Colonic mucosa (tissue), 4 donors: ENCODE measurements around the gene GPR26. TPM values are rescaled to one million over a fixed set of nuclear protein-coding genes. Genes with fewer than 3 reads are reported as not detected.

ENCODE experiments used
- DNase-seq: peaks from one replicate; pipeline ENCODE4 v3.0.0-alpha.2; 2020
- H3K27ac ChIP-seq: fragments of 200-600 bp; one replicate; pipeline ENCODE4 v1.8.0; 2021
- H3K27me3 ChIP-seq: fragments of 200-600 bp; one replicate; pipeline ENCODE4 v1.8.0; 2021
- H3K36me3 ChIP-seq: fragments of 200-600 bp; one replicate; pipeline ENCODE4 v1.8.0; 2021
- H3K4me1 ChIP-seq: fragments of 200-600 bp; one replicate; pipeline ENCODE4 v1.8.0; 2021; ENCODE audit warnings: mild to moderate bottlenecking
- H3K4me3 ChIP-seq: fragments of 200-600 bp; one replicate; pipeline ENCODE4 v1.8.0; 2021
- H3K9ac ChIP-seq, 2 donors: one replicate each; pipeline ENCODE4 v1.7.0; 2013; ENCODE audit warnings: control low read depth in 2 of 2, low read depth in 2 of 2, low read length in 2 of 2
- H3K9me3 ChIP-seq: fragments of 200-600 bp; one replicate; pipeline ENCODE4 v1.8.0; 2021
- intact Hi-C: fragments of 100-400 bp; cut with DNase I; formaldehyde crosslinking; loops from one replicate; pipeline ENCODE4 v1.14.1; 2022
- total RNA-seq, 2 donors: library from RNA; stranded (reverse); fragmentation: NEBNext Ultra II Directional in 1 of 2; extraction: Animal tissue kit (Norgen Biotek cat#: 25700) in 1 of 2; gene quantifications; one replicate each; pipeline ENCODE4 v1.2.1, GENCODE V29; 2021
- TF ChIP-seq, protein P1 (sequence below): fragments of 200-600 bp; IDR thresholded peaks from one replicate; pipeline ENCODE4 v1.8.0; 2022; ENCODE audit warnings: antibody characterized with exemption, mild to moderate bottlenecking
- donor health status: healthy.
- donor health status: DM: no; HTN: no; CAD: no.
- donor health status: DM: no; HTN: no; CAD: no.

The GPR26 gene
- total RNA-seq, 2 donors from 2014 or later, result not detected

DNA sequence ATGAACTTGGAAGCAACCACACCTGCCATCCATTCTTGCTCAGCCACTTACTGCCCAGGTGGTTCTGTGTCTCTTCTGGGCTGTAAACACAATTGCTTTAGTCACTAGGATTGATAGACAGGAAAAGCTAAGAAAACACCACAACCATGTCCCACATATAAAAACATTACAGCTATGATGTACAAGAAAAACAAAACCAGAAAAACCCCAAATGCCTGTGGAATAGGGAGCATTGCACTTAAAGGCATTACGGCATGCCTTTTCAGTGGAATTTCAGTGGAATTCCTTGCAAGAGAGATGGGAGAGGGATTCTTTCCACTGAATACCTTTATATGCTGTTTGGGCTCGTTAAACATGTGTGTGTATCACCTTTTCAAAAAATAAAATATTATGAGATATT, 44.2 kb upstream of the GPR26 start:
- intact Hi-C loops, result no loop called here
- Histone ChIP-seq H3K4me1 (no peaks in the 10 kb centered on the region), H3K36me3 (no peaks in the 10 kb centered on the region), H3K9ac (no peak overlapping the region), H3K9me3 (no peaks in the 10 kb centered on the region), H3K27ac (no peak overlapping the region), H3K4me3 (no peak overlapping the region), H3K27me3 (no peaks in the 10 kb centered on the region)
- no peak for DNase-seq
- TF ChIP-seq, protein P1, sequence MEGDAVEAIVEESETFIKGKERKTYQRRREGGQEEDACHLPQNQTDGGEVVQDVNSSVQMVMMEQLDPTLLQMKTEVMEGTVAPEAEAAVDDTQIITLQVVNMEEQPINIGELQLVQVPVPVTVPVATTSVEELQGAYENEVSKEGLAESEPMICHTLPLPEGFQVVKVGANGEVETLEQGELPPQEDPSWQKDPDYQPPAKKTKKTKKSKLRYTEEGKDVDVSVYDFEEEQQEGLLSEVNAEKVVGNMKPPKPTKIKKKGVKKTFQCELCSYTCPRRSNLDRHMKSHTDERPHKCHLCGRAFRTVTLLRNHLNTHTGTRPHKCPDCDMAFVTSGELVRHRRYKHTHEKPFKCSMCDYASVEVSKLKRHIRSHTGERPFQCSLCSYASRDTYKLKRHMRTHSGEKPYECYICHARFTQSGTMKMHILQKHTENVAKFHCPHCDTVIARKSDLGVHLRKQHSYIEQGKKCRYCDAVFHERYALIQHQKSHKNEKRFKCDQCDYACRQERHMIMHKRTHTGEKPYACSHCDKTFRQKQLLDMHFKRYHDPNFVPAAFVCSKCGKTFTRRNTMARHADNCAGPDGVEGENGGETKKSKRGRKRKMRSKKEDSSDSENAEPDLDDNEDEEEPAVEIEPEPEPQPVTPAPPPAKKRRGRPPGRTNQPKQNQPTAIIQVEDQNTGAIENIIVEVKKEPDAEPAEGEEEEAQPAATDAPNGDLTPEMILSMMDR, result no peak

DNA sequence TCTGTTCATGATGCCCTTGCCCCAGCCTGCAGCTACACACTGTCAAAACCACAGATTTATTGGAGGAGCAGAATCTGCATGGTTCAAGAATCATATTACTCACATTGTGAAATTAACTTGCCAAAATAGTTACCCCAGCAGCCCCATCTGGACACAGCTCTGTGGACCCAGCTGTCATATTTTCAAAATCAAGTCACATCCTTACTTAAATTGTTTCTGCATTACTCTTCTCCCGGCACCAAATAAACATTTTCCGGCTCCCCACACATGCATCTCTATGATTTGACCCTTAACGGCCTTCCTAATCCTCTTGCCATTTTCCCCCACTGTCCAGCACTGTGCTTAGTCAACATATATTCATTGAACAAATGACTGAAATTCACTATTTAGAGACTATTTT, 43.8 kb upstream of the GPR26 start:
- Histone ChIP-seq H3K27ac (no peak overlapping the region), H3K4me3 (no peak overlapping the region), H3K27me3 (no peaks in the 10 kb centered on the region), H3K4me1 (no peaks in the 10 kb centered on the region), H3K9me3 (no peaks in the 10 kb centered on the region), H3K36me3 (no peaks in the 10 kb centered on the region), H3K9ac (no peak overlapping the region)
- intact Hi-C loops, result no loop called here
- no peak for DNase-seq
- TF ChIP-seq, protein P1, result no peak

DNA sequence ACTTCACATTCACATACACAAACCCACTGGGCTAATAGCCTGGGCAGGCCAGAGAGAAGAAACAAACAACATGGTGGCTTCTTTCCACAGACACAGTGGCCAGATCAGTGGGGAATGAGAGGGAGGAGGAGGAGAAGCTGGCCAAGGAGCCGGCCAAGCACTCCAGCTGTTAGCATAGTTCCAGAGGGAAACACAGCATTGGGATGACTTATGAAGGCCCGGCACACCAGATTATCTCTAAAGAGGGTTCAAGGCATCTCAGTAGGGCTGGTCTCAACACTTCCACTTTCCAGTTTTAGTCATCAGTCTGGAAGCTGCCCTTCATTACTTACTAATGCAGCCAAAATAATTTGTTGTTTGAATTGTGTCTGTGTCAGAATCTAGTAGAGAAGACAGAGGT, 42.1 kb upstream of the GPR26 start:
- TF ChIP-seq, protein P1, result no peak
- H3K9me3 ChIP-seq, result no peaks in the 10 kb centered on the region
- H3K36me3 ChIP-seq, result no peaks in the 10 kb centered on the region
- intact Hi-C loops, result no loop called here
- H3K9ac ChIP-seq, result no peak overlapping the region
- no peak overlapping the region for H3K27ac ChIP-seq
- H3K27me3 ChIP-seq, result no peaks in the 10 kb centered on the region
- no peak for DNase-seq
- H3K4me1 ChIP-seq, result no peaks in the 10 kb centered on the region
- H3K4me3 ChIP-seq, result no peak overlapping the region

DNA sequence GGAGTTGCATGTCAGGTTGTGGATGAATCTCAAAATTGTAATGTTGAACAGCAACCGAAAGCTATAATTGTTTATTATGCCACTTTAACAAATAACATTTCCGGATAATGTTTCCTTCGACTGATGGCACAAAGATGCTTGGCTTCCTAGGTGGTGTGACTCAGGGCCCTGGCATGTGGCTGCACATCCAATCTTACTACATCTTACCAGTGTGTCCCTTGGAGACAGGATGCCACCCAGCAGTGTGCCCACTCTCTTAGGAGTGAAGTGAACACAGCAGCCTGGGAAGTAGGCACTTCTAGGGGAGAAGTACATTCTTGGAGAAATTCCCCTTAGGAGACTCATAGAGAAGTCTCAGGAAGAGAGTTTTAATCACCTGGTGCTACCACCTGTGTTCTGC, 33.0 kb upstream of the GPR26 start:
- Histone ChIP-seq H3K36me3 (no peaks in the 10 kb centered on the region), H3K27ac (no peak overlapping the region), H3K27me3 (no peaks in the 10 kb centered on the region), H3K4me3 (no peak overlapping the region), H3K4me1 (no peaks in the 10 kb centered on the region), H3K9me3 (no peaks in the 10 kb centered on the region), H3K9ac (no peak overlapping the region)
- TF ChIP-seq, protein P1, result no peak
- intact Hi-C loops, result no loop called here
- no peak for DNase-seq

DNA sequence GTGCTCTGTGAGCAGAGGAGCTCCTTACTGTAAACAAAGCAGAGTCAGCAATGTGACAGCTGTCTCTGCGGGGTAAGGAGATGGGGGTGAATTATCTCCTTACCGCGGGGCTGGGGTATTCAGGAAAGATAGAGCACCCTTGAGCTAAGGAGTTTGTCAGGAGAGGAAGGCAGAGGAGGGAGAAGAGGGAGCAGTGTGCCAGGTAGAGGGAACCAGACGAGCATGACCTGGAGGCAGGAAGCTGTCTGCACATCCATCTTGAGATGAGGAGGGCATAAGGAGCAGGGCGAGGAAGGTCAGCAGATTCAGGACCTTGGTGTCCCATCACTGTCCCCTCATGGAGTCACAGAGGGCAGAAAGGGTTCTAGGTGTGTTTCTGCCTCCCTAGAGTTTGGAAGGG, 32.5 kb upstream of the GPR26 start:
- TF ChIP-seq, protein P1, result no peak
- no peak for DNase-seq
- H3K27me3 ChIP-seq, result no peaks in the 10 kb centered on the region
- no peaks in the 10 kb centered on the region for H3K36me3 ChIP-seq
- H3K9ac ChIP-seq, result no peak overlapping the region
- no peak overlapping the region for H3K27ac ChIP-seq
- intact Hi-C loops, result no loop called here
- no peak overlapping the region for H3K4me3 ChIP-seq
- no peaks in the 10 kb centered on the region for H3K9me3 ChIP-seq
- H3K4me1 ChIP-seq, result no peaks in the 10 kb centered on the region

DNA sequence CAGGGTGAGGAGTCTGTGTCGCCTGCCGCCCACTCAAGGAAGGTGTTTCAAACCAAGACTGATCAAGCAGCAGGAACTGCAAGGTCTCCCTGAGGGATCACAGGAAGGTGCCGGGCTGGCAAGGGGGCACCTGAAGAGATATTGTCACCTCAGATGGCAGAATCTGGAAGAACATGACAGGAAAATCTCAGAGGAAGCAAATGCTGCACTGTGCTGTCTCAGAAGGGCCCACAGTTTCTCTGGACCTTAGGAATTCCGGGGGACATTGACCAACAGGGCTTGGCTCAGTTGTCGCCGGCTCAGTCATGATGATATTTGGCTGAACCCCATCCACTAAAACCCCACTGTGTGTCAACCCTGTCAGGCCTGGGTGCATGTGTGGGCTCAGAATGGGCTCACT, 31.9 kb upstream of the GPR26 start:
- TF ChIP-seq, protein P1, result no peak
- intact Hi-C loops, result no loop called here
- Histone ChIP-seq H3K9ac (no peak overlapping the region), H3K27me3 (no peaks in the 10 kb centered on the region), H3K9me3 (no peaks in the 10 kb centered on the region), H3K4me3 (no peak overlapping the region), H3K36me3 (no peaks in the 10 kb centered on the region), H3K4me1 (no peaks in the 10 kb centered on the region), H3K27ac (no peak overlapping the region)
- DNase-seq, result no peak
